Inferior parietal cortex (tissue), 1 donor: ENCODE data around the gene PCSK6.
A peak's percentile ranks its signal among the peaks of the same experiment; 100 is the strongest.

Source experiments
- DNase-seq: peaks from one replicate; pipeline ENCODE4 v3.0.0-alpha.2; 2016; ENCODE audit errors: extremely low spot score

The PCSK6 gene

DNA sequence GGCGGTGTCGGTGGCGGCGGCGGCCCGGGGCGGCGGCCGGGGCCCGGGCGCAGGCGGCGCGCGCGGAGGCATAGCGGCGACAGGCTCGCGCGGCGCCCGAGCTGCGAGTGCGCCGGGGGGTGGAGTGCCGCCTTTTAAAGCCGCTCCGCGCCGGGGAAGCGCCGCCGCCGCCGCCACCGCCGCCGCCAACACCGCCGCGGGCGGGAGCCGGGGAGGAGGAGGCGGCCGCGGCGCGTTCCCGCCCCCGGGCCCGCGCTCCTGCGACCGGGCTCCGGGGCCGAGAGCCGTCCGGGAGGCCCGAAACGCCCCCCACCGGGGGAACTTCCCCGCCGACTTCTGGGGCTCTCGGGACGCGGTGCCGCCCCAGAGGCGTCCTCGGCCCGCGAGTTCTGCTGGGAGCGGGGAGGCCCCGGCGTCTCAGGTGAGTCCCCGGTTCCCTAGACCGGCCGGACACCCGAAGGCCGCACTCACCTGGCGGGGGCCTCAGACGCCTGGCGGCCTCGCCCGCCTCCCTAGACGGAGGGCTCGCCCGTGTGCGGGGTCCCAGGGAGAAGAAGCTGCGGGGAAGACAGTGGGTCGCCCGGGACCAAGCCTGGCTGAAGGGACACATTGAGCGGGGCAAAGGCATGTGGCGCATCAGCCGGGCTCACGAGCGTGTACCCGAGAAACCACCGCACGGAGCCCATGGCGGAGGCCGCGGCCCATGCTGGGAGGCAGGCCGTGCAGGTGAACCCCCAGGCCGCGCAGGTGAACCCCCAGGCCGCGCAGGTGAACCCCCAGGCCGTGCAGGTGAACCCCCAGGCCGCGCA lies at the start of gene PCSK6:
Gene PCSK6, minus strand, starts transcription at position 109 of the 809 bp plus-strand sequence. Its CDS starts 37 bp downstream, at position 72.
- no peak for DNase-seq

- no peak for DNase-seq
Observed at GRCh38 chr15:101538996-101539395, 49.5 kb upstream of the PCSK6 start.

DNA sequence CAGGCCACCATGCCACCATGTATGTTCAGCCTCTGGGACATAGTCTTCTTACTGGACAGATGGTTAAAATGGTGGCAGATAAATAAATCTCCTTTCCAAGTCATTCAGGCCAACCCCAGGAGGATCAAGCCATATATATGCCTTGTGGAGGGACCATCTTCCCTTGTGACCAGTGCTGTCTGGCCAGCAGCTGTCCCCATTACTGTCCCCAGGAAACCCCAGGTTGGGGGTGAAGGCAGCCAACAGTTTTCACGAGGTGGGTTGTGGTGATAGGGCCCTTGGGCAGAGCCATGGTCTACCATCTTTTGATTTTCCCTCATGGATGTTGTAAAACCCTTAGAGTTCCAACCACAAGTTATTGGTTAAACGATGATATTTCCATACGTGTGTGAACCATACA lies 48.7 kb upstream of the PCSK6 start:
- no peak for DNase-seq

GRCh38 chr15:101537483-101538080 lies 48.1 kb upstream of the PCSK6 start:
- DNase-seq = no peak

- DNase-seq = no peak
Observed at GRCh38 chr15:101536875-101537405, 47.4 kb upstream of the PCSK6 start.

DNA sequence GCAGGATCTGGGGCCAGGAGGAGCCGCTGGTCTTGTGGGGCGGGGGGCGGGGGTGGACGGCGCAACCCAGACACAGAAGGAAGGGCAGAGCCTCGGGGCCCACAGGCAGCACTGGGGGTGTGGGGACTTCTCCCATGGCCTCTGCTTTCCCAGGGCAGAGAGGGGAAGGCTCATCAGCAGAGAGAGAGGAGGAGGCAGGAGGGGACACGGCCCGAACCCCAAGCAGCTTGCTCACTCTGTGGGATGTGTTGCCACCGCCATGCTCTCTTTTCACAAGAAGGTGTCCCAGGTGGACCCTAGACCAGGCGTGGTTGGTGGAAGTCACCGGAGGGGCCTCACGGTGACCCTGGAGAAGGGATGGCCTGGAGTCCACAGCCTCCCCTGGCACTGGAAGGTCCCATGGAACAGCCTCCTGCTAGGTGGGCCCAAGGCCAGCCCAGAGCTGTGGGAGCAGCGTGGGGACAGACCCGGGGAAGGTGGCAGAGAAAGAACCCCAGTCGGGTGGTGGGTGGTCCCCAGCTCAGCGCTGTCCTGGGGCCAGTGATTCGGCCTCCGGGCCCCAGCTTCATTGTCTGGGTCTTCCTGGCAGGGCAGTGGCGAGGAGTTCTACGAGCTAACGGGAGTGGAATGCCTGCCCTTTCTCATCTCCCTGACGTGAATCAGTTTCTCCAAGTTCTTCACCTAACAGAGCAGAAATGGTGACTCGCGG lies 46.8 kb upstream of the PCSK6 start:
- no peak for DNase-seq

- no peak for DNase-seq
Observed at GRCh38 chr15:101535170-101535902, 45.8 kb upstream of the PCSK6 start.

GRCh38 chr15:101534376-101534970 lies 45.0 kb upstream of the PCSK6 start:
- no peak for DNase-seq

DNA sequence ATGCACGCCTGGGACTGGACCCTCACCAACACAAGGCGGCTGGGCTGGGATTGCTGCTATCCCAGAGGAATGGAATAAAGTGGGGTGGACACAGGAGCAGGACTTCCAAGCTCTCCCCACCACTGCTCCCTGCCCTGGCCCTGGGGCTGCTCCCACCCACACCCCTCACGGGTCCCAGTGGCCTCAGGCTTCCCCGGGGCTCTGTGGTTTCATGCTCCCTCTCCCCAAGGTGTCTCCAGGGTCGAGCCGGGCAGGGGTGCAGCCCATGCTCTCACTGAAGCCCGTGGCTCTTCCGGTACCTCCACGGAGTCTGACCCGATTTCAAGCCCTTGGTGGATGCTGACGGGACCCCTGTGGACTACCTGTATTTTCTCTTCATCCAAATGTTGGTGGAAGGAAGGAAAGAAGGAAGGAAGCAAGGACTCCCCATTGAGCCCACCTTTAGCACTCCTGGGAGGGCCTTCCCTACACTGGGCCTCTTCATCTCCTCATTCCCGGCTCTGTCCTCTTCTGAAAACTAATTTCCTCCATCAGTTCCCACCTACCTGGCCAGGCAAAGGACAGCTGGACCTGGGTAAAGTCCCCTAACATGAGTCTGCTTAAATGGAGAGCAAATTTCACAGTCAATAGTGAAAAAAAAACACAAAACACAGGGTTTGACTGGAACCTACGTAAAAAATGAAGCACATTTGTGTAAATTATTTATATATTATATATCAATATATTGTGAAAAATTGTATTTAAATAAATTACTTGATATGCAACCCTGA lies 44.0 kb upstream of the PCSK6 start:
- DNase-seq = no peak

DNA sequence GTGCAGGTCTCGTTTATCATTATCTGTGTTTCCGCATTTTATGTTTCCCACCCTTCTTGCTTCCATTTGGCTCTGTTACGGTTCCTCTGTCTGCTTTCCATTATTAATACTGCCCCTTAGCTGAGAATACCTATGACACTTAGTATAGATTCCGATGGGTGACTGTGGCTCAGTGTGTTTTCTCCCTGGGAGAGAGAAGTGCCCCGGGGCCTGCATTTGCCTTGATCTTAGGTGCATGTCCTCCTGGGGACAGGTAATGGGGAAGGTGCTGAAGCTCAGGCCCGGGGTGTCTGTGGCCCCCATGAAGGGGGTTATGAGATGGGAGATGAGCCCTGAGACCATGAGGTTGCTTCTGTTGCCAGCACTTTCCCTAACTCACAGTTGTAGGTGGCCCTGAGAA lies 43.4 kb upstream of the PCSK6 start:
- no peak for DNase-seq

DNA sequence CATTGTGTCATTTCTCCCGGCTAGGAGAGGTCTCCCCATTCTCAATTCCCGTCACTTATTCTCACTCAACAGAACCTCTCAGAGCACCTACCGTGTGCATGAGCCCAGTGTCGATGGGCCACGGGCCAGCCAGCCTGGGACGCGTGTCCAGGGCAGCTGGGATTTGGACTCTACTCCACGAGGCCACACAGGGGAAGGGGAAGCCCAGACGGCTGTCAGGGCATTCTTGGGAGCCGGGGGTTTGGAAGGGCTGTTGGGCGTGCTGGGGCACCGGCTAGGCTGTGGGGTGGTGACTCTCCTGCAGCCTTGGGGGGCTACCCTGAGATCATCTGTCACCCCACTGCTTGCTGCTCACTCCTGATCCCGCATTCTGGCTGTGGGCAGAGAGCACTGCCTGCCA lies 41.7 kb upstream of the PCSK6 start:
- DNase-seq = no peak

- DNase-seq = no peak
Observed at GRCh38 chr15:101530224-101530958, 40.9 kb upstream of the PCSK6 start.

GRCh38 chr15:101528917-101529299 lies 39.4 kb upstream of the PCSK6 start:
- no peak for DNase-seq

DNA sequence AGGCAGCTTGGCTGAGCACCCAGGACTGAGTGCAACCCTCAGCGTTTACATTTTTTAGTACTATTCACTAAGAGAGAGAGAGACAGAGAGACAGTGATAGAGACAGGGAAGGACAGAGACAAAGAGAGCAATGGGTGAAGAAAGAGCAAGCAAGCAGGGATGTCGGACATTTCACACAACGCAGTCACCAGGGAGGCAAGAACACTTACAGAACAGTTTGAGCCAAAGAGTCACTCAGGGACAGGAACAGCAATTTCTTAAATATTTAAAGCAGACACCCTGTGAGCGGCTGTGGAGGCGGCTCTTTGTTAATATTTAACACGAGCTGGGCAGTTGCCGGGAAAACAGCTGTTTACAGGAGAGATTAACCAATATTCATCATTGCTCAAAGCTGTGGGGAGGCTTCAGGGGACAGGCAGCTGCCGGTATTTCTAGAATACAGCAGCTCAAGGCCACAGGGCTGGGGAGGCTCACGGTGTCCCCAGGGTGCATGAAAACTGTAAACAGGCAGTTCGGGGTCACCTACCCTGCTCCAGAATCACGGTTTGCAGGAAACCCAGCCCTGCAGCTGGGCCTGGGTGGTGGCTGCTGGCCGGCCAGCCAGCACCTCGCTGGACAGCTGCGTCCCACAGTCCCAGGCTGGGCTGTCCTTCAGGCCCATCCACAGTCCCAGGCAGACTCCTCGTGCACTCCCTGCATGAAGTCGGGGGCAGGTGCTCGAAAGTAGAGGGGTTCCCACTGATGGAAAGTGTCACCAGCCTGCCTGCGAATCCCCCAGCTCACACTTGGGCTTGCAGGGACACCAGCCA lies 38.8 kb upstream of the PCSK6 start:
- no peak for DNase-seq

DNA sequence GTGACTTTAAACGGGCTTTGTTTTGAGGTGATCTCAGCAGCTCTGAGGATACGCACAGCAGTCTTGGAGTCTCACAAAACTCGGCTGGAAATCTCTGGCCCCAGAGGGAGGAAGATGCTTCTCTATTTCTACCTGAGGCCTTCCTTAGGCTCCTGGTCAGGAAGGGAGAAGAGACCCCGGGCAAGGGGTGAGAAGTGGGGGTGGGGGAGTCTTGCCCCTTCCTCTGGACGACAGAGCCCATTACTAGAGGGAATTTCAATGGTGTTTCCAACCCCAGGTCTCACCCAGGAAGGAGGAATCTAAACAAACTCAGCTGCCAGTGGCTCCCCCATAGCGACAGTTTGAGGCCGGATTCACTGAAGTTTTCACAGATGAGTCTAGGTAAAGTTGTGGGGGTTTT lies 37.4 kb upstream of the PCSK6 start:
- no peak for DNase-seq

GRCh38 chr15:101526442-101526841 lies 36.9 kb upstream of the PCSK6 start:
- no peak for DNase-seq

DNA sequence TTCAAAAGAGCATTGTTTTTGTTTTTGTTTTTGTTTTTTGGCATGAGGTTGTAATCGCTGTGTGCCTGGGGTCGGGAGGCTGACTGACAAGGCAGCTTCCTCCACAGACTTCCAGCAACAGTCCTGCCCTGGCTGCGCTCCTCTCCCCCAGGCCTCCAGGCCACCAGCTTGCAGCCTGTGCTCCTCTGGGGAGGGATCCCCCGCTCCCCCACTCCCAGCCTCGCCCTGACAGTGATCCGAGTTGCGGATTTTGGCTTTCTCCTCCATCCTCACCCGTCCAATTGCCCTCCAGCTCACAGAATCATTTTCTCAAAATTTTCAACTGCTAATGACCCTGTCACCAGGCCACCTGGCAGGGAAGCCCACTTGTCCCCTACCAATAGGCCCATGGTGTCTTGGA lies 36.5 kb upstream of the PCSK6 start:
- no peak for DNase-seq

DNA sequence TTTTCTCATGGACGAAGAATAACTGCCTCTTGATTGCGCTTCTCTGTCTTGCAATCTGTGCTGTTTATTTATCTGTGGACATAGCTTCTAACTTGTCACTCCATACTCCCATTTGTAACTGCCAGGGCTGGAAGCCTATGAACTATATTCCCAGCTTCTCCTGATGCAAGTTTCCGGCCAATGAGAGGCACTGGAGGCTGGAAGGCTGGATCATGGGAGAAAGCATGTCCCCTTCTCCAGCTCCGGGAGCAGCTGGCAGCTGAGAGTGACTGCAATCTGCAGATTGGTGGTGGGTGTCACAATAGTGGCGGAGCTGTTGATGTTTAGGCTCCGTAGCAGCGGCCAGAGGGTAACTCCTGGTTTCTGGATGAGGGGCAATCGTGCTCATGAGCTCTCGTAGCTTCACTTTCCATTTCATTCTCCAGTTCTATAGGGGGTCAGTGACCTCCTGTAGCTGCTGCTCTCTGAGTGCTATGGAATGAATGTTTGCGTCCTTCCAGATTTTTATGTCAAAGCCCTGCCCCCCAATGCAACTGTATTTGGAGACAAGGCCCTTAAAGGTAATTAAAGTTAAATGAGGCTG lies 35.7 kb upstream of the PCSK6 start:
- DNase-seq = no peak

DNA sequence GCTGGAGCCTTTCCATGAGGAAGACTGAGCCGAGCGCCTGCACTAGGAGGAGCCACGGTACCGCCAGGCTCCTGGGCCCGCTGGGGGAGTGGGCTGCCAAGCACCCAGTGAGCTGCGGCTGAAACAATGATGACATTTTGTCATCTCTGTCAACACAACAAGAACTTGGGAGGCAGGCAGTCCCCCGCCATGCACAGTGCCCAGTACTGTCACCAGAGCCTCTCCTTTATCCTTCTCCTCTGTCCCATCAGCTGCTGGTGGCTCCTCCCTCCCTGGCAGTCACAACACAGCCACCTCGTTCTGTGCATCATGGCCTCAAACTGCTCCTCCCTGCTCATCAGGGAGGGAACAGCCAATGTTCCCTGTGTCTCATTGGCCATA lies 34.0 kb upstream of the PCSK6 start:
- DNase-seq = peak; percentile 72
